SU-DHL-6 (cell line): ENCODE results near the gene CSF1.

Experiments used
- H2AFZ ChIP-seq: fragments of 200-600 bp; sonication (generic); 2 replicates; pipeline ENCODE4 v1.6.1; 2014; ENCODE audit warnings: low read depth, mild to moderate bottlenecking, moderate library complexity, mixed read lengths, antibody characterized with exemption, low read length; ENCODE audit not compliant: severe bottlenecking
- H3F3A ChIP-seq: fragments of 200-600 bp; shearing (Covaris generic); 2 replicates; pipeline ENCODE4 v1.6.0; 2016; ENCODE audit warnings: antibody characterized with exemption, mild to moderate bottlenecking; ENCODE audit not compliant: insufficient read depth
- H3K27ac ChIP-seq: fragments of 200-600 bp; sonication (generic); 2 replicates; pipeline ENCODE4 v1.5.1; 2016; ENCODE audit warnings: low read depth, mild to moderate bottlenecking, low read length, moderate library complexity, mixed read lengths
- H3K27me3 ChIP-seq: fragments of 200-600 bp; sonication (generic), shearing (Covaris generic); 2 replicates; pipeline ENCODE4 v1.6.0; 2014; ENCODE audit warnings: mild to moderate bottlenecking, low read length
- H3K36me3 ChIP-seq: fragments of 200-600 bp; sonication (generic); 2 replicates; pipeline ENCODE4 v1.6.1; 2014; ENCODE audit warnings: mild to moderate bottlenecking, low read length, mixed read lengths
- H3K4me2 ChIP-seq: fragments of 300-600, 200-600 bp; shearing (Covaris generic), sonication (generic); 2 replicates; pipeline ENCODE4 v1.6.0; 2014; ENCODE audit warnings: low read length, low read depth, mild to moderate bottlenecking; ENCODE audit not compliant: poor library complexity, severe bottlenecking
- H3K4me3 ChIP-seq: fragments of 200-600 bp; sonication (generic); 2 replicates; pipeline ENCODE4 v1.5.1; 2014; ENCODE audit warnings: antibody characterized with exemption, low read length, mild to moderate bottlenecking, mixed read lengths; ENCODE audit not compliant: insufficient read depth, poor library complexity, severe bottlenecking
- H3K79me2 ChIP-seq: fragments of 200-600 bp; sonication (generic); 2 replicates; pipeline ENCODE4 v1.6.1; 2014; ENCODE audit warnings: mild to moderate bottlenecking, low read length, moderate library complexity; ENCODE audit not compliant: insufficient read depth
- H3K9ac ChIP-seq: fragments of 200-600 bp; sonication (generic); 2 replicates; pipeline ENCODE4 v1.7.0; 2014; ENCODE audit warnings: mild to moderate bottlenecking, low read length
- H3K9me2 ChIP-seq: fragments of 200-600 bp; sonication (generic); replicated peaks from 2 replicates; pipeline ENCODE4 v1.6.1; 2014; ENCODE audit warnings: low read length; ENCODE audit not compliant: insufficient read depth
- H3K9me3 ChIP-seq: fragments of 200-600 bp; sonication (generic); 2 replicates; pipeline ENCODE4 v1.6.1; 2014; ENCODE audit warnings: low read length, mixed read lengths; ENCODE audit not compliant: insufficient read depth
- H4K20me1 ChIP-seq: fragments of 200-600 bp; sonication (generic); 2 replicates; pipeline ENCODE4 v1.6.1; 2014; ENCODE audit warnings: low read depth, mild to moderate bottlenecking, antibody characterized with exemption, low read length, moderate library complexity, mixed read lengths
- EZH2phosphoT487 ChIP-seq: fragments of 200-600 bp; sonication (generic), shearing (Covaris generic); conservative IDR thresholded peaks from 2 replicates; pipeline ENCODE4 v1.6.1; 2018; ENCODE audit warnings: mild to moderate bottlenecking, antibody characterized with exemption, low read length, moderate library complexity, mixed read lengths
- TF ChIP-seq, protein P1 (sequence below): fragments of 200-600 bp; sonication (generic); IDR thresholded peaks from one replicate; pipeline ENCODE4 v1.5.1; 2017; ENCODE audit warnings: antibody characterized with exemption, mild to moderate bottlenecking, low read length, moderate library complexity; ENCODE audit not compliant: insufficient read depth, poor library complexity, severe bottlenecking

The CSF1 gene

DNA sequence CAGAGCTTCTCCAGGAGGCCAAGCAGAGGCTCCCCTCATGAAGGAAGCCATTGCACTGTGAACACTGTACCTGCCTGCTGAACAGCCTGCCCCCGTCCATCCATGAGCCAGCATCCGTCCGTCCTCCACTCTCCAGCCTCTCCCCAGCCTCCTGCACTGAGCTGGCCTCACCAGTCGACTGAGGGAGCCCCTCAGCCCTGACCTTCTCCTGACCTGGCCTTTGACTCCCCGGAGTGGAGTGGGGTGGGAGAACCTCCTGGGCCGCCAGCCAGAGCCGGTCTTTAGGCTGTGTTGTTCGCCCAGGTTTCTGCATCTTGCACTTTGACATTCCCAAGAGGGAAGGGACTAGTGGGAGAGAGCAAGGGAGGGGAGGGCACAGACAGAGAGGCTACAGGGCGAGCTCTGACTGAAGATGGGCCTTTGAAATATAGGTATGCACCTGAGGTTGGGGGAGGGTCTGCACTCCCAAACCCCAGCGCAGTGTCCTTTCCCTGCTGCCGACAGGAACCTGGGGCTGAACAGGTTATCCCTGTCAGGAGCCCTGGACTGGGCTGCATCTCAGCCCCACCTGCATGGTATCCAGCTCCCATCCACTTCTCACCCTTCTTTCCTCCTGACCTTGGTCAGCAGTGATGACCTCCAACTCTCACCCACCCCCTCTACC lies 19.1 kb downstream of the CSF1 start:
- H2AFZ ChIP-seq = no peak overlapping the region
- H3K9me2 ChIP-seq = no peaks in the 10 kb centered on the region
- H3K9me3 ChIP-seq = no peaks in the 10 kb centered on the region
- H3K27ac ChIP-seq = no peak overlapping the region
- H3K4me3 ChIP-seq = no peak overlapping the region
- TF ChIP-seq, protein P1, sequence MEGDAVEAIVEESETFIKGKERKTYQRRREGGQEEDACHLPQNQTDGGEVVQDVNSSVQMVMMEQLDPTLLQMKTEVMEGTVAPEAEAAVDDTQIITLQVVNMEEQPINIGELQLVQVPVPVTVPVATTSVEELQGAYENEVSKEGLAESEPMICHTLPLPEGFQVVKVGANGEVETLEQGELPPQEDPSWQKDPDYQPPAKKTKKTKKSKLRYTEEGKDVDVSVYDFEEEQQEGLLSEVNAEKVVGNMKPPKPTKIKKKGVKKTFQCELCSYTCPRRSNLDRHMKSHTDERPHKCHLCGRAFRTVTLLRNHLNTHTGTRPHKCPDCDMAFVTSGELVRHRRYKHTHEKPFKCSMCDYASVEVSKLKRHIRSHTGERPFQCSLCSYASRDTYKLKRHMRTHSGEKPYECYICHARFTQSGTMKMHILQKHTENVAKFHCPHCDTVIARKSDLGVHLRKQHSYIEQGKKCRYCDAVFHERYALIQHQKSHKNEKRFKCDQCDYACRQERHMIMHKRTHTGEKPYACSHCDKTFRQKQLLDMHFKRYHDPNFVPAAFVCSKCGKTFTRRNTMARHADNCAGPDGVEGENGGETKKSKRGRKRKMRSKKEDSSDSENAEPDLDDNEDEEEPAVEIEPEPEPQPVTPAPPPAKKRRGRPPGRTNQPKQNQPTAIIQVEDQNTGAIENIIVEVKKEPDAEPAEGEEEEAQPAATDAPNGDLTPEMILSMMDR = no peak
- no peak for TF ChIP-seq EZH2phosphoT487
- no peak overlapping the region for H3K9ac ChIP-seq
- no peaks in the 10 kb centered on the region for H4K20me1 ChIP-seq
- no peaks in the 10 kb centered on the region for H3K27me3 ChIP-seq
- H3F3A ChIP-seq = no peaks in the 10 kb centered on the region
- no peaks in the 10 kb centered on the region for H3K36me3 ChIP-seq
- no peaks in the 10 kb centered on the region for H3K79me2 ChIP-seq
- no peak overlapping the region for H3K4me2 ChIP-seq

DNA sequence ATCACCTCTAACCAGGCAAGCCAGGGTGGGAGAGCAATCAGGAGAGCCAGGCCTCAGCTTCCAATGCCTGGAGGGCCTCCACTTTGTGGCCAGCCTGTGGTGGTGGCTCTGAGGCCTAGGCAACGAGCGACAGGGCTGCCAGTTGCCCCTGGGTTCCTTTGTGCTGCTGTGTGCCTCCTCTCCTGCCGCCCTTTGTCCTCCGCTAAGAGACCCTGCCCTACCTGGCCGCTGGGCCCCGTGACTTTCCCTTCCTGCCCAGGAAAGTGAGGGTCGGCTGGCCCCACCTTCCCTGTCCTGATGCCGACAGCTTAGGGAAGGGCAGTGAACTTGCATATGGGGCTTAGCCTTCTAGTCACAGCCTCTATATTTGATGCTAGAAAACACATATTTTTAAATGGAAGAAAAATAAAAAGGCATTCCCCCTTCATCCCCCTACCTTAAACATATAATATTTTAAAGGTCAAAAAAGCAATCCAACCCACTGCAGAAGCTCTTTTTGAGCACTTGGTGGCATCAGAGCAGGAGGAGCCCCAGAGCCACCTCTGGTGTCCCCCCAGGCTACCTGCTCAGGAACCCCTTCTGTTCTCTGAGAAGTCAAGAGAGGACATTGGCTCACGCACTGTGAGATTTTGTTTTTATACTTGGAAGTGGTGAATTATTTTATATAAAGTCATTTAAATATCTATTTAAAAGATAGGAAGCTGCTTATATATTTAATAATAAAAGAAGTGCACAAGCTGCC lies 19.8 kb downstream of the CSF1 start:
- Histone ChIP-seq H3K27ac (no peak overlapping the region), H3F3A (no peaks in the 10 kb centered on the region), H3K4me2 (no peak overlapping the region), H3K27me3 (no peaks in the 10 kb centered on the region), H3K79me2 (no peaks in the 10 kb centered on the region), H3K9me2 (no peaks in the 10 kb centered on the region), H3K36me3 (no peaks in the 10 kb centered on the region), H3K9me3 (no peaks in the 10 kb centered on the region), H2AFZ (no peak overlapping the region), H4K20me1 (no peaks in the 10 kb centered on the region), H3K4me3 (no peak overlapping the region), H3K9ac (no peak overlapping the region)
- no peak for TF ChIP-seq EZH2phosphoT487
- TF ChIP-seq, protein P1 = no peak

- Histone ChIP-seq H3K9me3 (no peaks in the 10 kb centered on the region), H3K27me3 (no peaks in the 10 kb centered on the region), H3K36me3 (no peaks in the 10 kb centered on the region), H3K79me2 (no peaks in the 10 kb centered on the region), H3K4me2 (no peak overlapping the region), H3K9ac (no peak overlapping the region), H4K20me1 (no peaks in the 10 kb centered on the region), H2AFZ (no peak overlapping the region), H3K9me2 (no peaks in the 10 kb centered on the region), H3K4me3 (no peak overlapping the region), H3K27ac (no peak overlapping the region), H3F3A (no peaks in the 10 kb centered on the region)
- TF ChIP-seq, protein P1 = no peak
- no peak for TF ChIP-seq EZH2phosphoT487
These were observed 20.6 kb downstream of the CSF1 start for GRCh38 chr1:109931189-109931731.
